Right atrium auricular region (tissue), 2 donors: ENCODE measurements around the gene ABCC2. TPM values are rescaled to one million over a fixed set of nuclear protein-coding genes. Genes with fewer than 3 reads are reported as not detected.

Experiments
- DNase-seq: peaks from one replicate; pipeline ENCODE4 v3.0.0-alpha.2; 2019; ENCODE audit warnings: low spot score
- H3K27ac ChIP-seq, 2 donors: fragments of 200-600 bp; sonication (generic); 1 replicate in 1 of 2; 2 replicates in 1 of 2; pipeline ENCODE4 v1.5.1; 2016 to 2019
- H3K27me3 ChIP-seq, 2 donors: fragments of 200-600 bp; sonication (generic); one replicate each; pipeline versions ENCODE4 v1.5.1 to v1.6.0; 2017 to 2019
- H3K36me3 ChIP-seq: fragments of 200-600 bp; sonication (generic); one replicate; pipeline ENCODE4 v1.5.1; 2016
- H3K4me1 ChIP-seq, 2 donors: fragments of 200-600 bp; sonication (generic); one replicate each; pipeline versions ENCODE4 v1.5.1 to v1.6.0; 2017 to 2019
- H3K4me3 ChIP-seq, 2 donors: fragments of 200-600 bp; sonication (generic); 1 replicate in 1 of 2; 2 replicates in 1 of 2; pipeline ENCODE4 v1.5.1; 2017 to 2019; ENCODE audit warnings: mild to moderate bottlenecking in 1 of 2, moderate library complexity in 1 of 2
- H3K9me3 ChIP-seq, 2 donors: fragments of 200-600 bp; sonication (generic); one replicate each; pipeline ENCODE4 v1.5.1; 2019
- total RNA-seq, 2 donors: library from RNA; depleted of rRNA; stranded (reverse); fragments of >200 nt; gene quantifications; one replicate each; pipeline ENCODE4 v1.1.0, GENCODE V29; 2016
- TF ChIP-seq, protein P1 (sequence below), 2 donors: fragments of 200-600 bp; sonication (generic); IDR thresholded peaks; one replicate each; pipeline ENCODE4 v1.5.1; 2019; ENCODE audit warnings: antibody characterized with exemption in 2 of 2

ABCC2 gene
- total RNA-seq, 2 donors from 2014 or later = 0.15 to 0.28 TPM

GRCh38 chr10:99869581-99870122 is 87.2 kb downstream of the ABCC2 start:
- H3K9me3 ChIP-seq = peaks cover 0 to 10% of the 10 kb centered on the region in 2 donors
- no peaks in the 10 kb centered on the region for H3K36me3 ChIP-seq
- DNase-seq = no peak
- H3K27ac ChIP-seq = no peak overlapping the region
- H3K4me3 ChIP-seq = no peak overlapping the region
- TF ChIP-seq, protein P1, sequence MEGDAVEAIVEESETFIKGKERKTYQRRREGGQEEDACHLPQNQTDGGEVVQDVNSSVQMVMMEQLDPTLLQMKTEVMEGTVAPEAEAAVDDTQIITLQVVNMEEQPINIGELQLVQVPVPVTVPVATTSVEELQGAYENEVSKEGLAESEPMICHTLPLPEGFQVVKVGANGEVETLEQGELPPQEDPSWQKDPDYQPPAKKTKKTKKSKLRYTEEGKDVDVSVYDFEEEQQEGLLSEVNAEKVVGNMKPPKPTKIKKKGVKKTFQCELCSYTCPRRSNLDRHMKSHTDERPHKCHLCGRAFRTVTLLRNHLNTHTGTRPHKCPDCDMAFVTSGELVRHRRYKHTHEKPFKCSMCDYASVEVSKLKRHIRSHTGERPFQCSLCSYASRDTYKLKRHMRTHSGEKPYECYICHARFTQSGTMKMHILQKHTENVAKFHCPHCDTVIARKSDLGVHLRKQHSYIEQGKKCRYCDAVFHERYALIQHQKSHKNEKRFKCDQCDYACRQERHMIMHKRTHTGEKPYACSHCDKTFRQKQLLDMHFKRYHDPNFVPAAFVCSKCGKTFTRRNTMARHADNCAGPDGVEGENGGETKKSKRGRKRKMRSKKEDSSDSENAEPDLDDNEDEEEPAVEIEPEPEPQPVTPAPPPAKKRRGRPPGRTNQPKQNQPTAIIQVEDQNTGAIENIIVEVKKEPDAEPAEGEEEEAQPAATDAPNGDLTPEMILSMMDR (IDR thresholded peaks at IDR 0.05) = no peak
- no peaks in the 10 kb centered on the region for H3K4me1 ChIP-seq
- H3K27me3 ChIP-seq = no peaks in the 10 kb centered on the region

DNA sequence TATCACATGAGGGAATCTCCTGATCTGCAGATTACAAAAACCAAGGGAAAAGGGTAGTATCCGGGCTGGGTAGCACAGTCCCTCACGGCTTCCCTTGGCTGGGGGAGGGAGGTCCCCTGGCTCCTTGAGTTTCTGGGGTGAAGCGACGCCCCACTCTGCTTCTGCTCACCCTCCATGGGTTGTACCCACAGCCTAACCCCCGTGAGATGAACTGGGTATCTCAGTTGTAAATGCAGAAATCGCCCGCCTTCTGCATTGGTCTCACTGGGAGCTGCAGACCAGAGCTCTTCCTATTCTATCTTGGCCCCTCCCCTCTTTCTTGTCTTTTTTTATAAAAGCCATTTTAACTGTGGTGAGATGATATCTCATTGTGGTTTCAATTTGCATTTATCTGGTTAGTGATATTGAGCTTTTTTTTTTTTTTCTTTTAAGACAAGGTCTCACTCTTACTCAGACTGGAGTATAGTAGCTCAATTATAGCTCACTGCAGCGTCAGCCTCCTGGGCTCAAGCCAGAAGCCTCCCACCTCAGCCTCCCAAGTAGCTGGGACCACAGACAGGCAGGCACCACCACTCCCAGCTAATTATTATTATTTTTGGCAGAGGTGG is 87.8 kb downstream of the ABCC2 start:
- H3K27me3 ChIP-seq = no peaks in the 10 kb centered on the region
- TF ChIP-seq, protein P1 (IDR thresholded peaks at IDR 0.05) = no peak
- no peak overlapping the region for H3K27ac ChIP-seq
- no peak for DNase-seq
- no peak overlapping the region for H3K4me3 ChIP-seq
- no peaks in the 10 kb centered on the region for H3K4me1 ChIP-seq
- peaks cover 0 to 10% of the 10 kb centered on the region in 2 donors for H3K9me3 ChIP-seq
- no peaks in the 10 kb centered on the region for H3K36me3 ChIP-seq

DNA sequence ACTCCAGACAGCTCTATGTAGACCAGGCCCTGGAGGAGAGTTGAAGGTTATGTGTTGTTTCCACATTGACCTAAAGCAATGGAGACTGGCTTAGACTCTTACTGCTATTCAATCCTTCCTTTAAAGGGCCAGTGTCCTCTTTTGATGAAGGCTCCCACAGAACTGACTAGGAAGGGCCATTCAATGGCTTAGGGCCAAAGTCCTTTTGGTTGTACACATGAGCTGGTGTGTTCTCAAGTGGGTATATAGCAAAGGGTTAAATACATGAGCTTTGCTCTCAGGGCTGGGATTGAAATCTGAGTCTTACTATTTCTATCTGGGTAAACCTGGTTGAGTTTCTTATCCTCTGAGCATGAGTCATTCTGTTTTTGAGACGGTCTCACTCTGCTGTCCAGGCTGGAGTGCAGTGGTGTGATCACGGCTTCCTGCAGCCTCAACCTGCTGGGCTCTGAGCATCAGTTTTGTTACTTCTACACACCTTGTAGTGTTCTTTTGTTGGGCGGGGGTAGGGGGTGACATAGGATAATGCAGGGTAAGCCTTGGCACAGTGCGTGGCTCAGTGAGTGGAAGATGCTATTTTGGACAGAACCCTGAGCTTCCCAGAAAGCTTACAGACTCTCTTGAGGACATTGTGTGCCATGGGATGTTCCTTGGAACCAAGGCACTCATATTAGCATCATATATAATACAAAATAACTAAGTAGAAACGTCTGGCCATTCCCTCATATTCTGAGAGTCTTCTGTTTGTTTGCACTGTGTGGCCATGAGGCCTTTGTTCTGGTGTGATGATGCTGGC is 90.1 kb downstream of the ABCC2 start:
- DNase-seq = no peak
- Histone ChIP-seq H3K4me3 (no peak overlapping the region), H3K27ac (no peak overlapping the region), H3K27me3 (no peaks in the 10 kb centered on the region), H3K36me3 (peaks cover 17% of the 10 kb centered on the region), H3K9me3 (no peaks in the 10 kb centered on the region), H3K4me1 (no peaks in the 10 kb centered on the region)
- TF ChIP-seq, protein P1 (IDR thresholded peaks at IDR 0.05) = no peak

DNA sequence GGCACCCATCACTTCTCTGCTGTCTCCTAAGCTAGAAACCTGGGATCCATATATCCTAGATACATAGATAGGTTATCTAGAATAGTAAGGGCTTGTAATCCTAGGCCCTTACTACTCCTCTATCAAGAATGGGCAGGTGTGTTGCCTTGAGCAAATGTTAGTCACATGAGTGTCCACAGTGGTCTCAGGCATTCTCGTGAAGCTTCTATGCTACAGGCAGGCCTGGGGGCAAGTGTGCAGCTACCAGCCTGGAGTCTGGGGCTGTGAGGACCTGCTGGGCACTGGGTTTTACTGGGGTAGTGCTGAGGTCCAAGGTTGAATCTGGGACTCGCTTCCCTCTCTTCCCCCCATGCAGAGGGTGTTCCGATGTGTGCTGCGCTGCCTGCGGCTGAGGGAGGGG is 91.4 kb downstream of the ABCC2 start:
- H3K4me1 ChIP-seq = no peaks in the 10 kb centered on the region
- H3K27me3 ChIP-seq = no peaks in the 10 kb centered on the region
- no peaks in the 10 kb centered on the region for H3K9me3 ChIP-seq
- no peak for DNase-seq
- H3K36me3 ChIP-seq = peaks cover 29% of the 10 kb centered on the region
- TF ChIP-seq, protein P1 (IDR thresholded peaks at IDR 0.05) = no peak
- no peak overlapping the region for H3K27ac ChIP-seq
- H3K4me3 ChIP-seq = no peak overlapping the region

DNA sequence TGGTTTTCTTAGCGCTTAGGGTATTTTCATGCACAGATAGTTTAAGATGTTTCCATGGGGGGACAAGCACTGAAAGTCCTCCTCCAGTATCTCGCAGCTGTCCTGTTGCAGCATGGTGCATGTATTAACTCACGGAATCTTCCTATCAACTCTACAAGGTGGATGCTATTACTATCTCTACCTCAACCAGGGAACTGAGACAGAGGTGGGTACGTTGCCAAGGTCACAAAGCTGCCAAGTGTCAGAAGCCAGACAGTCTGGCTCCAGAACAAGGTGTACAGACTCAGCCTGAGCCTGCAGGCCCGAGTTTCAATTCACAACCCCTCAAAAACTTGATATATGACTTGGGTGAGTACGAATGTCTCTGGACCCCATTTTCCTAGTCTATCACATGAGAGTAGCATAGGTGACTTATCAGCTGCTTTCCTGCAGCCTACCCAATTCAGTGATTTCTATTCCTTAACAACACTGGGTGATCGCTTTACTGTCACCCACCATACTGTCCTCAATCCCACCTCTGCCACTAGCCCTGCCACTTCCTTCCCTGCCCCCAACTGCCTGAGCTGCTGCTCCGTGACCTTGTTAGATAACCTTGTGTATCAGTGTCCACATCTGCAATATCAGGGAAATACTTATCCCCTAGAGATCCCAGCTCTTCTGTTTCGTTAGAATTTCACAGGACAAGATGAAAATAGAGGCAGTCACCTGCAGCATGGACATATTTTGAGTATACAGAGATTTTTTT is 92.1 kb downstream of the ABCC2 start:
- DNase-seq = no peak
- no peaks in the 10 kb centered on the region for H3K27me3 ChIP-seq
- TF ChIP-seq, protein P1 (IDR thresholded peaks at IDR 0.05) = no peak
- H3K27ac ChIP-seq = no peak overlapping the region
- H3K9me3 ChIP-seq = no peaks in the 10 kb centered on the region
- H3K4me3 ChIP-seq = no peak overlapping the region
- no peaks in the 10 kb centered on the region for H3K4me1 ChIP-seq
- peaks cover 35% of the 10 kb centered on the region for H3K36me3 ChIP-seq
